NCI-H226 (cell line): ENCODE results near the gene BCORL1.

ENCODE experiments used
- DNase-seq: peaks from one replicate; pipeline ENCODE4 v3.0.0-alpha.2; 2015

Gene BCORL1

GRCh38 chrX:130066975-130067615 lies 84.7 kb downstream of the BCORL1 start:
- DNase-seq: no peak

GRCh38 chrX:130071611-130072344 lies 89.3 kb downstream of the BCORL1 start:
- no peak for DNase-seq

- no peak for DNase-seq
Measured at GRCh38 chrX:130072345-130072740, 89.9 kb downstream of the BCORL1 start.

- no peak for DNase-seq
Measured at GRCh38 chrX:130075777-130076176, 93.3 kb downstream of the BCORL1 start.

DNA sequence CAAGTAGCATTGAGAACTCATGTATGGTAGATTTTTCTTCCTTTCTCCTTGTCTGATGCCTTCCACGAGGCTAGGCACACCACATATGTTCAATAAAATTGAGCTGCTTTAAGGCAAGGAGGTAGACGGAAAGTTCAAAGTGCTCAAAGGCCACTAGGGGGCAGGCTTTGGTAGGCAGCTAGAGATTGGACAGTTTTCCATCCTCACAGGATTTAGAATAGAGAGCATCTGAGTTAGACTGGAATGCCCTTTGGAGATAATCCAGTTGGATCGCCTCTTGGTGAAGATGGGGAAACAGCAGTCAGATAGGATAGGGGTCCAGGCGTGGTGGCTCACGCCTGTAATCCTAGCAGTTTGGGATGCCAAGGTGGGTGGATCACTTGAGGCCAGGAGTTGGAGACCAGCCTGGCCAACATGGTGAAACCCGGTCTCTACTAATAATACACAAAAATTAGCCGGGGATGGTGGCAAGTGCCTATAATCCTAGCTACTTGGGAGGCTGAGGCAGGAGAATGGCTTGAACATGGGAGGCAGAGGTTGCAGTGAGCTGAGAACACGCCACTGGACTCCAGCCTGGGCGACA lies 97.5 kb downstream of the BCORL1 start:
- peak; percentile 28 for DNase-seq

GRCh38 chrX:130080791-130081367 lies 98.4 kb downstream of the BCORL1 start:
- DNase-seq: no peak

GRCh38 chrX:130081421-130082045 lies 99.1 kb downstream of the BCORL1 start:
- no peak for DNase-seq

DNA sequence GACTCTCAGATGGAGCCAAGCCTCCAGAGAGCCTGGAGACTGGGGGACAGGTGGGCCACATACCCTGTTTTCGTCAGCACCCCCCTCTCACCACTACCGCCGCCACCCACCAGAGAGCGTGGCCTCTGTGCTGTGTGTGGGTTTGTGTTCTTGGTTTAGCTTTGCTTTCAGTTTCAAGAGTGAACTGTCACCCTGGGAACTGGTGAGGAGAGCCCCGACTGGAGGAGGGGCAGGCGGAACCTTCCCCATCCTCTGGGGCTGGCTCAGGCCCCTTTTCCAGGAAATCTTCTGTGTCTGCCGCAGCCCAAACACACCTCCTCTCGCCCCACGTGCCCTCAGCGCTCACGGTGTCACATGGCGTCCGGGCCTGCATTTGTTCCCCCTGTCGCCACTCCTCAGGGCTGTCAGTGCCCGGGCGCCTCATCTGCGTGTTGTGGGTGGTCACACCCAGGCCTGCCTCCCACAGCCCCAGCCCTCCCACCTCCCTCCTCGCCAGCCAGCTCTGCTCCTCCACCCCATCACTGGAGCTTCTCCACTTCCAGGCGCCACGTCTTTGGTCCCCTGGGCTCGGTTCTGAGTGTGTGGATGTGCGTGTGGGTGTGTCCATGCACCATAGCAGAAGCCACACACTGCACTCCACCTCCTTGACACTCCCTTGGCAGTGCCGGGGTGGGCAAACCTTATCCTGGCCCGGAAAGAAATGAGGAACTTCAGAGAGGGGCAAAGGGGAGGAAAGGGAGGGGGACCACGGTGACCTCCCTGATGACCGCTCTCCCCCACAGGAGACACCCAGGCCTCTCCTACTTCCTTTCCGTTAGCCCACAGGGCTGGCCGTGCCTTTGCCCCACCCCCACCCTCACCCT lies 100.0 kb downstream of the BCORL1 start:
- DNase-seq: no peak

DNA sequence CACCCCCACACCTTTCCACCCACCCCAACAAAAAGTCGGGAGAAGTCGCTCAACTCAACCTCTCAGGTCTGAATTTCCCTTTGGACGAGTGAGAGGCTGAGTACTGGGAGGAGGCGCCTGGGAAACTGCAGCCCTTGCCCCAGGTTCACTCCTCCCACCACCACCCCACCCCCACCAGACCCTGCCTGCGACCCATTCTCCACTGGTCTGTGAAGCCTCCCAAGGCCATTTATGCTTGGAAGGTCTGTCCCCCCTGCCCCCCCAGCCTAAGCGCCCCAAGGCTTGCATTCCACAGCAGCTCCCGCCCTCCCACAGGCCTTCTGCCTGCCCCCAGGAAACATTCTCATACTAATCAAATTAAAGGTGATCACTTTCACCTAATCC lies 100.7 kb downstream of the BCORL1 start:
- no peak for DNase-seq

DNA sequence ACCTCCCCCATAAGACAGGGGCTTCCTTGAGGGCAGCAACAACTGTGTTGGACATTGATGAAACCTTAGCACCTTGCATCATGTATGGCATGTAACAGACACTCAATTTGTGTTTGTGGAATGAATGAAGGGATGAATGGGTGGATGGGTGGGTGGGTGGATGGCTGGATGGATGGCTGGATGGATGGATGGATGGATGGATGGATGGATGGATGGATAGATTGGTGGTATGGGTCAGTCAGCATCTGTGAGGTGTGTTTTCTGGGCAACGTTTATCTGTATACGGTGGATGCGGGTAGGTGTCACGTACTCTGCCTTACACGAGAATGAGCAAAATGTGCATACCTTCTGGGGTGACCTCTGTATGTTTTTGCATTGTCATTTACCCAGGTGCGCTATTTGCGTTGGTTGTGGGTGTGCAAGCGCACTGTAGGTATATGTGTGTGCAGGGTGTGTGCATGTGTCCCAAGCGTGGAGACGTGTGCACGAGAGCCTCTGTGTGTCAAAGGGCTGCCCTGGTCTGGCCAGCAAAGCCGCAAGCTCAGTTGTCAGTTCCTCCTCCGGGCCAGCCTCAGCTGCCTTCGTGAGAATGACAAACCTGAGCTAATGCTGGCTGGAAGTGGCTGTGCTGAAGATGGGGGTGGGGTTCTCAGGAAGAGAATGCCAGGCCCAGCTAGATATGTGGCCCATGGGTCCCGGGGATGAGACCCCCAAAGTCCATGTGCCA lies 101.4 kb downstream of the BCORL1 start:
- no peak for DNase-seq

DNA sequence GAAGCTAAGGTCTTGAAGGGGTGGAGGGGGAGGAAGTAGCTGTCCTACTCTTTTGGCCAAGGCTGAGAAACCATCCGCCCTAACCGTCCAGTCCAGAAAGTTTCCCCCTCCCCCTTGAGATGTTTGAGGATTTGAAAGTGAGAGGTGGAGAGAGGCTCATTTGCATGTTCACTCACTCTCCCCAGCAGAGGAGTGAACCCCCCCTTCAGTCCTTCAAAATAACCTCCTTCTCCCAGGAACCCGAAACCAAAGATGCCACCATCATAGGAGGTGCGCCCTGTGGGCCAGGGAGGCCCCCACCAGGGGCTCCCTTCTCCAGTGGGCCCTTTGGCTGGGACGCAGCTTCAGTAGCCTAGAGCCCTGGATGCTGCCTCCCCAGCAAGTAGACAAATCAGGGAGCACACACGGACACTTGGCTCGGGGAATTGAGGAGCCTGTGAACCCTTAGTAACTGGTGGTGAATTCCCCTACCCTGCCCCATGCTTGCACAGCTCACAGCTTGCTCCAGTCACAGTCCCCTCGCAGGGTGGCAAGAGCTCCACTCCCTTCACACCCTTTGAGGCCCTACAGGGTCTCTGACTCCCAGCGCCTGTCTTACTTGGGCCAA lies 102.3 kb downstream of the BCORL1 start:
- DNase-seq: no peak

DNA sequence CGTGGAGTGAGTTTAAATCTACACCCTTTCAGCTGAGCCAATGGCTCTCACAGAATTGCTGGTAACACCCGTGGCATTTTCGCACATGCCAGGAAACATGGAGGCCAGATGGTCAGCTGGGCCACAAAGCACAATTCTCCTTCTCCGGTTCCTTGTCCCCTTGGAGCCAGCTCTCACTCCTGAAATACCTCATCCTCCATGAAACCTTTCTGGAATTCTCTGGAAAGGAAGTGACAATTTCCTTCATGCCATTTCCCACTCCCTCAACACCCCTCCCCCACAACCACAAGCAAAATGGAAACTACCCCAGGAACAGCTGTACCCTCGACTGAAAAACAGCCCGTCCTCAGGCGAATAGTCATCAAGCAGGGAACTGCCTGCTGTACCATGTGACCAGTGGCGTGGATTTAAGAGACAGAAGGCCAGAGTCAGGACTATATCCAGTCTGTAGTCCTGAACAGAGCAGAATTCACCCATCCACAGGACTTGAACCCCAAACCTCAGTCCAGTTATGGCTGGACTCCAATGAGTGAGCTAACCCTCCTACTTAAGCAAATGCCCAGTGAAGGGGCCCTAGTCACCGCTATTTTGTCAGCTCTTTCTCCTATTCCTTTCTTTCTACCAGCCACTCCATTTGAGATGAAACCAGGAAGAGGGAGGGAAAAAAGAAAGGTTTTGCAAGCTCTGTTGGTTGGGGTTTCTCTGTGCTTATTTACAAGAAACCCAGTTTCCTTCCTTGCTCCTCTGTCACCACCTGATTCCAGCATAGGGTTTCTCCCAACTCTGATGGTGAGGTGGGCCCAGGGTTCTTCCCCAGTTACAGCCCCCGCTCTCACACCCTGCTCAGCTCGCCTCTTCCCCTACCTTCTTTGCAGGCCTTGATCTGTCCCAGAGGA lies 103.4 kb downstream of the BCORL1 start:
- DNase-seq: no peak

GRCh38 chrX:130086447-130087206 lies 104.2 kb downstream of the BCORL1 start:
- no peak for DNase-seq

DNA sequence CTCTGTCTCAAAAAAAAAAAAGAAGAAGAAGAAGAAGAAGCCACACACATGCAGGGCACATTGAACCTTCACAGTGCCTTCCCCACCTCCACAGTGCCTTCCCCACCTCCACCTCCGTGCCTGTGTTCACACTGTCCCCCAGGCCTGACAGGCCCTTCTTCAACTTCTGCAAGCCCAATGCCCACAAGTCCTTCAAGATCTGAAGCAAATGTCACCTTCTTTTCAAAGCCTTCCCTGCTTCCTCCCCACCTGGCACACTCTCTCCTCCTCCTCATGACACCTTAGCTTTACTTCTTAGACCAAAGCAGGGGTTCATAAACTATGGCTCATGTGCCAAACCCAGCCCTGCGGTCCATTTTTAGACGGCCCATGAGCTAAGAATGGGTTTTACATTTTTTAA lies 107.9 kb downstream of the BCORL1 start:
- no peak for DNase-seq

GRCh38 chrX:130091980-130092522 lies 109.6 kb downstream of the BCORL1 start:
- no peak for DNase-seq

DNA sequence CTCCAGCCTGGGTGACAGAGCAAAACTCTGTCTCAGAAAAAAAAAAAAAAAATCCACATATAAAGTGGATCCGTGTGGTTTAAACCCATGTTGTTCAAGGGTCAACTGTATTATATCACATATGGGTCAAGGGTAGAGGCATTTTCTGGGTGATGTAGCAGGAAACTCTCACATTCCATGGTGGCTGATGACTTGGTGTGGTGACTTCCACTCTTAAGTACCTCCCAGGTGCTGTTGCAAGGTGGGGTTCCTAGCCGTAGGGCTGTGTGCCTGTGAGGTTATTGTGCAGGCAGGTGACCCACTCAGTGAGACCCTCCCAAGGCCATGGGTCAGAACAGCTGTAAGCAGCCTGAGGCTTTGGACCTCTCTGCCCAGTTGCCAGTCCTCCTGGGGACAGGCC lies 110.8 kb downstream of the BCORL1 start:
- no peak for DNase-seq

DNA sequence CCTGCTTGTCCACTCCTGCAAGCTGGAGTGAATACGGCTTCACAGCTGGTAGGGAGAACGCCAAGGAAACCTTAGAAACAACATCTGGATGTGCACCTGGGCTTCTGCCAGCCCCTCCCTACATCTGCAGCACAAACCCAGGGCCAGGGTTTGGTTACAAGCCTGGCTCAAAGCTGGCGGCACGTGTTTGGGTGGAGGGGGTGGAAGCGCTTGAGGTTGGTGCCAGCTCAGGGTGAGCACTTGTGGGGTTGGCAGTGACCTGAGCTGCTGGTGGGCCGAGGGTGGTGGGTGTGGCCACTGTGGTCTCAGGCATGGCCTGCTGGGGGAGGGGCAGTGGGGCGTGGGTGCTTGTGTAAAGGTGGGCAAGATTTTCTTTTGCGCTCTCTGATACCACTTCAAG lies 112.3 kb downstream of the BCORL1 start:
- DNase-seq: no peak

- no peak for DNase-seq
Measured at GRCh38 chrX:130095249-130096030, 113.0 kb downstream of the BCORL1 start.
